SJSA1 (cell line): ENCODE results near the gene DPT. TPM values are rescaled to one million over a fixed set of nuclear protein-coding genes. Genes with fewer than 3 reads are reported as not detected.

Source experiments
- DNase-seq, 2 experiments: peaks; one replicate each; pipeline ENCODE4 v3.0.0-alpha.2; 2015 to 2020; ENCODE audit warnings: low spot score in 2 of 2, low read depth in 1 of 2
- H3K27ac ChIP-seq: fragments of 250-450 bp; sonication (Bioruptor Pico); 2 replicates; pipeline ENCODE4 v1.5.1; 2020; ENCODE audit warnings: mild to moderate bottlenecking, moderate library complexity
- H3K27me3 ChIP-seq: fragments of 250-450 bp; sonication (Bioruptor Pico); replicated peaks from 2 replicates; pipeline ENCODE4 v1.5.1; 2020; ENCODE audit warnings: mild to moderate bottlenecking, moderate library complexity
- H3K36me3 ChIP-seq: fragments of 250-450 bp; sonication (Bioruptor Pico); 2 replicates; pipeline ENCODE4 v1.5.1; 2020; ENCODE audit warnings: mild to moderate bottlenecking
- H3K4me1 ChIP-seq: fragments of 250-450 bp; sonication (Bioruptor Pico); replicated peaks from 2 replicates; pipeline ENCODE4 v1.6.1; 2021; ENCODE audit warnings: mild to moderate bottlenecking
- H3K4me3 ChIP-seq: fragments of 250-450 bp; sonication (Bioruptor Pico); 2 replicates; pipeline ENCODE4 v1.5.1; 2020; ENCODE audit warnings: mild to moderate bottlenecking
- H3K9me3 ChIP-seq: fragments of 250-450 bp; sonication (Bioruptor Pico); replicated peaks from 2 replicates; pipeline ENCODE4 v1.5.1; 2020; ENCODE audit warnings: mild to moderate bottlenecking
- total RNA-seq: library from RNA; depleted of rRNA; stranded (reverse); fragments of >200 nt; shearing (Covaris generic); gene quantifications from 2 replicates; pipeline ENCODE4 v1.2.3, GENCODE V29; 2014

DPT gene
- total RNA-seq, 1 experiment from 2014 or later: not detected

GRCh38 chr1:168731244-168731953 is 2.4 kb upstream of the DPT start:
- no peak for DNase-seq
- no peaks in the 10 kb centered on the region for H3K36me3 ChIP-seq
- no peak overlapping the region for H3K4me3 ChIP-seq
- H3K27me3 ChIP-seq: no peaks in the 10 kb centered on the region; the same call in 1 of the 2 replicates
- no peaks in the 10 kb centered on the region for H3K4me1 ChIP-seq
- no peak overlapping the region for H3K27ac ChIP-seq
- no peaks in the 10 kb centered on the region for H3K9me3 ChIP-seq

GRCh38 chr1:168729405-168729802 is 398 bp upstream of the DPT start:
- Histone ChIP-seq H3K4me1 (no peaks in the 10 kb centered on the region), H3K36me3 (no peaks in the 10 kb centered on the region), H3K4me3 (no peak overlapping the region), H3K9me3 (no peaks in the 10 kb centered on the region), H3K27me3 (no peaks in the 10 kb centered on the region), H3K27ac (no peak overlapping the region)
- DNase-seq: no peak

- no peaks in the 10 kb centered on the region for H3K36me3 ChIP-seq
- H3K4me3 ChIP-seq: no peak overlapping the region
- H3K27ac ChIP-seq: no peak overlapping the region
- no peaks in the 10 kb centered on the region for H3K4me1 ChIP-seq
- no peaks in the 10 kb centered on the region for H3K27me3 ChIP-seq
- no peaks in the 10 kb centered on the region for H3K9me3 ChIP-seq
- no peak for DNase-seq
Observed at GRCh38 chr1:168726719-168727118, 2.3 kb downstream of the DPT start.

- Histone ChIP-seq H3K4me1 (no peaks in the 10 kb centered on the region), H3K9me3 (no peaks in the 10 kb centered on the region), H3K4me3 (no peak overlapping the region), H3K36me3 (no peaks in the 10 kb centered on the region), H3K27ac (no peak overlapping the region), H3K27me3 (no peaks in the 10 kb centered on the region)
- no peak for DNase-seq
Observed at GRCh38 chr1:168726281-168726680, 2.7 kb downstream of the DPT start.

- H3K36me3 ChIP-seq: no peaks in the 10 kb centered on the region
- no peaks in the 10 kb centered on the region for H3K4me1 ChIP-seq
- no peak overlapping the region for H3K4me3 ChIP-seq
- H3K27ac ChIP-seq: no peak overlapping the region
- H3K27me3 ChIP-seq: no peaks in the 10 kb centered on the region
- no peak for DNase-seq
- H3K9me3 ChIP-seq: no peaks in the 10 kb centered on the region
Observed at GRCh38 chr1:168725831-168726230, 3.2 kb downstream of the DPT start.

- Histone ChIP-seq H3K9me3 (no peaks in the 10 kb centered on the region), H3K36me3 (no peaks in the 10 kb centered on the region), H3K4me3 (no peak overlapping the region), H3K27me3 (no peaks in the 10 kb centered on the region), H3K27ac (no peak overlapping the region), H3K4me1 (no peaks in the 10 kb centered on the region)
- DNase-seq: no peak
Observed at GRCh38 chr1:168725060-168725459, 3.9 kb downstream of the DPT start.

- DNase-seq: no peak
- Histone ChIP-seq H3K36me3 (no peaks in the 10 kb centered on the region), H3K9me3 (no peaks in the 10 kb centered on the region)
Observed at GRCh38 chr1:168723000-168723399, 6.0 kb downstream of the DPT start.

GRCh38 chr1:168720839-168721238 is 8.2 kb downstream of the DPT start:
- H3K27ac ChIP-seq: no peak overlapping the region
- no peak overlapping the region for H3K4me3 ChIP-seq
- DNase-seq: no peak

More at GRCh38 chr1:168723000-168723399, 6.0 kb downstream of the DPT start:
- Histone ChIP-seq H3K27ac (no peak overlapping the region), H3K4me3 (no peak overlapping the region), H3K4me1 (no peaks in the 10 kb centered on the region), H3K27me3 (no peaks in the 10 kb centered on the region)

GRCh38 chr1:168719306-168720111 is 9.5 kb downstream of the DPT start:
- no peak overlapping the region for H3K27ac ChIP-seq
- no peak for DNase-seq
- no peaks in the 10 kb centered on the region for H3K9me3 ChIP-seq
- H3K4me3 ChIP-seq: no peak overlapping the region
- H3K4me1 ChIP-seq: no peaks in the 10 kb centered on the region
- H3K27me3 ChIP-seq: no peaks in the 10 kb centered on the region
- no peaks in the 10 kb centered on the region for H3K36me3 ChIP-seq

More at GRCh38 chr1:168720839-168721238, 8.2 kb downstream of the DPT start:
- no peaks in the 10 kb centered on the region for H3K36me3 ChIP-seq
- H3K4me1 ChIP-seq: no peaks in the 10 kb centered on the region
- H3K27me3 ChIP-seq: no peaks in the 10 kb centered on the region
- H3K9me3 ChIP-seq: no peaks in the 10 kb centered on the region

- Histone ChIP-seq H3K4me1 (no peaks in the 10 kb centered on the region), H3K27ac (no peak overlapping the region), H3K4me3 (no peak overlapping the region), H3K36me3 (no peaks in the 10 kb centered on the region), H3K27me3 (no peaks in the 10 kb centered on the region), H3K9me3 (no peaks in the 10 kb centered on the region)
- DNase-seq: no peak
Observed at GRCh38 chr1:168717906-168718891, 10.8 kb downstream of the DPT start.

GRCh38 chr1:168714012-168714411 is 15.0 kb downstream of the DPT start:
- DNase-seq: no peak

GRCh38 chr1:168709405-168710363 is 19.3 kb downstream of the DPT start:
- no peaks in the 10 kb centered on the region for H3K9me3 ChIP-seq
- peak; percentile 60 to 84 for DNase-seq
- peaks cover 19% of the 10 kb centered on the region for H3K4me1 ChIP-seq
- H3K4me3 ChIP-seq: no peak overlapping the region
- peak overlapping the region; percentile 92 for H3K27ac ChIP-seq
- no peaks in the 10 kb centered on the region for H3K36me3 ChIP-seq
- H3K27me3 ChIP-seq: no peaks in the 10 kb centered on the region

More at GRCh38 chr1:168714012-168714411, 15.0 kb downstream of the DPT start:
- no peaks in the 10 kb centered on the region for H3K27me3 ChIP-seq
- no peaks in the 10 kb centered on the region for H3K9me3 ChIP-seq
- H3K36me3 ChIP-seq: no peaks in the 10 kb centered on the region
- no peak overlapping the region for H3K4me3 ChIP-seq
- H3K4me1 ChIP-seq: peaks cover 12% of the 10 kb centered on the region
- no peak overlapping the region for H3K27ac ChIP-seq
